WI38 (cell line): ENCODE data around the gene E2F7.

ENCODE experiments used
- H3K4me3 ChIP-seq: 2 replicates; pipeline ENCODE4 v1.5.1; 2011; ENCODE audit warnings: low read depth, mild to moderate bottlenecking, control low read depth, low read length
- TF ChIP-seq, protein P1 (sequence below): IDR thresholded peaks from 2 replicates; pipeline ENCODE4 v1.5.1; 2012; ENCODE audit warnings: low read depth, mild to moderate bottlenecking, control low read depth, low read length

E2F7 gene

GRCh38 chr12:77035226-77035625 is 30.1 kb downstream of the E2F7 start:
- no peak overlapping the region for H3K4me3 ChIP-seq
- TF ChIP-seq, protein P1, sequence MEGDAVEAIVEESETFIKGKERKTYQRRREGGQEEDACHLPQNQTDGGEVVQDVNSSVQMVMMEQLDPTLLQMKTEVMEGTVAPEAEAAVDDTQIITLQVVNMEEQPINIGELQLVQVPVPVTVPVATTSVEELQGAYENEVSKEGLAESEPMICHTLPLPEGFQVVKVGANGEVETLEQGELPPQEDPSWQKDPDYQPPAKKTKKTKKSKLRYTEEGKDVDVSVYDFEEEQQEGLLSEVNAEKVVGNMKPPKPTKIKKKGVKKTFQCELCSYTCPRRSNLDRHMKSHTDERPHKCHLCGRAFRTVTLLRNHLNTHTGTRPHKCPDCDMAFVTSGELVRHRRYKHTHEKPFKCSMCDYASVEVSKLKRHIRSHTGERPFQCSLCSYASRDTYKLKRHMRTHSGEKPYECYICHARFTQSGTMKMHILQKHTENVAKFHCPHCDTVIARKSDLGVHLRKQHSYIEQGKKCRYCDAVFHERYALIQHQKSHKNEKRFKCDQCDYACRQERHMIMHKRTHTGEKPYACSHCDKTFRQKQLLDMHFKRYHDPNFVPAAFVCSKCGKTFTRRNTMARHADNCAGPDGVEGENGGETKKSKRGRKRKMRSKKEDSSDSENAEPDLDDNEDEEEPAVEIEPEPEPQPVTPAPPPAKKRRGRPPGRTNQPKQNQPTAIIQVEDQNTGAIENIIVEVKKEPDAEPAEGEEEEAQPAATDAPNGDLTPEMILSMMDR, result no peak

DNA sequence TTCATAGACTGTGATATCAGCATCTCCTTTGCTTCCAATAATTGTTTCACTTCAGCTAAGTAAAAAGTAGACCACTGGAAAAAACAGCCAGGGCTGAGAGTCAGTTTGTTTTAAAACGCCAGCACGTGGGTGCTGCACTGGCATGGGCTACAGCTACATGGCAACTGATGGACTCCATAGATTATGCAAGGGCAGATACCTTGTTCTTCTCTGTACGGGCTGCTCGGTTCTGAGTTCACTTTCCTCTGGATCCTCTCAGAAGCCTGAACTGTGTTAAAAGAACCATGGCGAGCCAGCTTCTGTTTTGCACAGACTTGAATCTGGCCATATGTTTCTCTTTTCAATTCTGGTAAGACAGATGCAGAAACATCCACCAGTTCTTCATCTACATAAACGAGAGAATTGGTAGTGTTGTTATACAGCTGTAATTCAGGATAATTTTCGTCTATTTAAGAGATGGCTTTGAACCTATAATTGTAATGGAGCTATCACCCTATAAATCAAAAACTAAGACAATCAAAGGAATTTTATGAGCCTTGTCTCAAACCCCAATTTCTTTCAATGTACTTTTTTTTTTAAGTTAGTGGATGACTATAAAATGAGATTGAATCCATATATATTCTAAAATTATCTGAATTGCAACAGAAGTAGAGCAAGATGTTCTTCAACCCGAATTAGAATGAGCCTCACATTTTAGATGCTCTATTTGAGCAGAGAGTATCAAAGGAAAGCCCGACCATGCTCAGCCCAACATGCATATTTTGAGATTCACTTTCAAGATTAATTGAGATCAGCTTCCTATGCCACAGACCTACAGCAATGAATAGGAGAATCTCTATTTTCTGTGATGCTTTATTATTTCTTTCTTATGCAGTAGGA is 31.5 kb downstream of the E2F7 start:
- no peak overlapping the region for H3K4me3 ChIP-seq
- TF ChIP-seq, protein P1, result no peak

DNA sequence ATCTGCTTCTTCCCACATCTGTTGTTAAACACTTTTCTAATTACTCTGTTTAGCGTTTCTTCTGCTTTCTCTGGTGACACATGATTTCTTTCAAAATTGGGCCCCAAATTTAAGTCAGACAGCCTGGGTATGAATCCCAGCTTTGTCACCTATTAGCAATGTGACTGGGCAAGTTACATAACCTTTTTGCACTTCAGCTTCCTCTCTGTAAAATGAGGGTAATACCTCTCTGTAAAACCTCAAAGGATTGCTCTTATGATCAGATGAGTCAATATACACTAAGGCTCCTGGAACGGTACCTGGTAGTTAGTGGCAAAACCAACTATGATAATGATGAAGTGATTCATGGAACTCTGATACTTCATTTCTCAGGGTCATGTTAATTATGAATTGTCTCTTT is 33.0 kb downstream of the E2F7 start:
- H3K4me3 ChIP-seq, result no peak overlapping the region
- TF ChIP-seq, protein P1, result no peak

DNA sequence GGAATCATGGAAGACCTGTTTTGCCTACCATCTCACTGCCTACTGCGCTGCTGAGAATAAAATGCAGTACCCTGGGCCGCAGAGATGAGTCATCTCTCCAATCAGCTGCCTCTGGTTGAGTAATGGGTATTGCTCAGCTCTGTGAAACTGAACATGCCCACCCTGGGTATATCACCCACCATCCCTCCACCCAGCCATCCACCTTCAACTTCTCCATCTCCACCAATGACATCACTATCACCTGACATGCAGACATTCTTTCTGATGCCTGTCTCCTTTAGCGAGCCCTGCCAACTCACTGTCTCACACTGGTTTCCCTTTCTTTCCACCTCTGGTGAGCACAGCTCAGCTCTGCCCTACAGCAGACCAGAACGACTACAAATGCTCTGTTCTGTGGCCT is 33.6 kb downstream of the E2F7 start:
- no peak overlapping the region for H3K4me3 ChIP-seq
- TF ChIP-seq, protein P1, result no peak

- TF ChIP-seq, protein P1, result no peak
- H3K4me3 ChIP-seq, result no peak overlapping the region
Observed at GRCh38 chr12:77025782-77026314, 39.5 kb downstream of the E2F7 start.

- TF ChIP-seq, protein P1, result no peak
- no peak overlapping the region for H3K4me3 ChIP-seq
Observed at GRCh38 chr12:77023501-77023900, 41.9 kb downstream of the E2F7 start.

- TF ChIP-seq, protein P1, result no peak
- H3K4me3 ChIP-seq, result no peak overlapping the region
Observed at GRCh38 chr12:77019920-77020319, 45.4 kb downstream of the E2F7 start.
